ENCODE data around the gene ASB18. TPM values are rescaled to one million over a fixed set of nuclear protein-coding genes. Genes with fewer than 3 reads are reported as not detected.

Gene ASB18
- total RNA-seq, 4 donors from 2014 or later: not detected

DNA sequence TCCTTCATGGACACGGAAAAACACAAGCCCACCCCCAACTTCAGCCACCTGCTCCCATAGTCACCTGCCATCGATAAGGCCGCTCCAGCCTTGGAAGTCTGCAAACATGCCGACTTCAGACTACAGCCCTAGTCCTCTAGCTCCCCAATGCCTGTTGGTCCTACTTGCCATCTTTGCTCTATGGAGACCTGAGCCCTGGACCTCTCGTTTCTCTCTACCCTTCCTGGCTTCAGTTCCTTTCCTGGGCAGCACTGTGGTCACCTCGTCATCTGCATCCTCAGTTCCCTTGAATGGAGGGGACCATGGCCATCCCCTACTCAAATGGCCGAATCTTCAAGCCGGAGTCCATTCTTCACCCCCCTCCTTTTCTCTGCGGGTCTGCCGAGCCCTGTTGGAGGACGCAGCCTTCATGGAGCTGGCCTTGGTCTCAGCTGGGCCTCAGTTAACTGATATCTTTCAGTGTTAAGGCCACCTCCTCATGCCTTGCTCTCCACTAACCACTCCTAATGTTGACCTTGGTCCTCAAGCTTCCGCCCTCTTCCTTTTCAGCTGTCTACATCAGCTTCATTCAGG, 48.4 kb downstream of the ASB18 start:
- TF ChIP-seq, protein P1, sequence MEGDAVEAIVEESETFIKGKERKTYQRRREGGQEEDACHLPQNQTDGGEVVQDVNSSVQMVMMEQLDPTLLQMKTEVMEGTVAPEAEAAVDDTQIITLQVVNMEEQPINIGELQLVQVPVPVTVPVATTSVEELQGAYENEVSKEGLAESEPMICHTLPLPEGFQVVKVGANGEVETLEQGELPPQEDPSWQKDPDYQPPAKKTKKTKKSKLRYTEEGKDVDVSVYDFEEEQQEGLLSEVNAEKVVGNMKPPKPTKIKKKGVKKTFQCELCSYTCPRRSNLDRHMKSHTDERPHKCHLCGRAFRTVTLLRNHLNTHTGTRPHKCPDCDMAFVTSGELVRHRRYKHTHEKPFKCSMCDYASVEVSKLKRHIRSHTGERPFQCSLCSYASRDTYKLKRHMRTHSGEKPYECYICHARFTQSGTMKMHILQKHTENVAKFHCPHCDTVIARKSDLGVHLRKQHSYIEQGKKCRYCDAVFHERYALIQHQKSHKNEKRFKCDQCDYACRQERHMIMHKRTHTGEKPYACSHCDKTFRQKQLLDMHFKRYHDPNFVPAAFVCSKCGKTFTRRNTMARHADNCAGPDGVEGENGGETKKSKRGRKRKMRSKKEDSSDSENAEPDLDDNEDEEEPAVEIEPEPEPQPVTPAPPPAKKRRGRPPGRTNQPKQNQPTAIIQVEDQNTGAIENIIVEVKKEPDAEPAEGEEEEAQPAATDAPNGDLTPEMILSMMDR (IDR thresholded peaks at IDR 0.05): no peak
- no peak for TF ChIP-seq POLR2A (IDR thresholded peaks at IDR 0.05)
- H3K4me3 ChIP-seq (ENCODE audit: low read depth, poor library complexity, severe bottlenecking): no peak overlapping the region
- 90 to 95% methylated on average over 12 of the region's 12 CpGs for whole genome bisulfite sequencing, 2 donors
- intact Hi-C loops (cut with DNase I; ENCODE audit: low total_unique reads): no loop called here
- DNase-seq (ENCODE audit: low spot score in 2 of 2): no peak

DNA sequence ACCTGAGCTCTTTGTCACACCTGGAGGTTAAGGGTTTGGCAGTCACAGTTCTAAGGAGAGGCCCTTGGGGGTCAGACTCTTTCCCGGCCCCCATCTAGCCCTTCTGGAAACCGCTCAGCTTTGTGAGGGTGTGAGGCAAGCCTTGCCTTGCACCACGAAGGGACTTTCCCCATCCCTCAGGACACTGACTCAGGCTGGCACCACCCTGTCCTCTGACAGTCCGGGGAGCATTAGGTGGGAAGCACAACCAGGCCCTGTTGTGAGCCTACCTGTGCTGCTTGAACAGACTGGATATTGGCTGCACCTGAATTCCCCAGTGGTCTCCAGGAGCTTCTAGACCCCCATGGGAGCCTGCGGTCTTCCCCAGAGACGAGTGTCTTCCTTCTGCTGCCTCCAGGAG, 49.0 kb downstream of the ASB18 start:
- no peak for TF ChIP-seq POLR2A (IDR thresholded peaks at IDR 0.05)
- TF ChIP-seq, protein P1 (IDR thresholded peaks at IDR 0.05): no peak
- no peak overlapping the region for H3K4me3 ChIP-seq (ENCODE audit: low read depth, poor library complexity, severe bottlenecking)
- WGBS, 2 donors: 53 to 55% methylated on average over 6 of the region's 6 CpGs
- DNase-seq (ENCODE audit: low spot score in 2 of 2): no peak
- intact Hi-C loops (cut with DNase I; ENCODE audit: low total_unique reads): no loop called here

DNA sequence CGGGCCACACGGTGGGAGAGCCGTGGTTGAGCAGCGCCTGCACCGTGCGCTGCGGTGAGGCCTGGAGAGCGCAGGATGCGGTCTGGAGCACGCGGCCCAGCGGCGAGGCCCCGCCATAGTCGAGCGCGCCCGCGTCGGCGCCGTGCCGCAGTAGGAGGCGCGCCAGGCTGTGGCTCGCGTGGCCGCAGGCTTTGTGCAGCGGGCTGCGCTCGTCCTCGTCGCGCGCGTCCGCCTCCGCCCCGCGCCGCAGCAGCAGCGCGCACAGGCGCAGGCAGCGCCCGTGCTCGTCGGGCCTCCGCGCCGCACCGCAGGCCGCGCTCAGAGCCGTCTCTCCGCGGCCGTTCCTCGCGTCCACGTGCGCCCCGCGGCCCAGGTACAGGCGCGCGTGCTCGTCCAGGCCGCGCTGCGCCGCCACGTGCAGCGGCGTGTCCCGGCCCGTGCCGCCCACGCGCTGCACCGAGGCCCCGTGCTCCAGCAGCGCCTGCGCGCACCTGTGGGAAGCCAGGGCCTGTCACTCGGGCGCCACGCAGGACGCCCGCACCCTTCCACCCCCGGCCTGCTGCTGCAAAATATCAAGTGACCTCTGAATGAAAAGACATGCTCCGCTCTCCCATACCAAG, 49.7 kb downstream of the ASB18 start:
- TF ChIP-seq, protein P1 (IDR thresholded peaks at IDR 0.05): no peak
- no peak for TF ChIP-seq POLR2A (IDR thresholded peaks at IDR 0.05)
- no peak overlapping the region for H3K4me3 ChIP-seq (ENCODE audit: low read depth, poor library complexity, severe bottlenecking)
- DNase-seq (ENCODE audit: low spot score in 2 of 2): no peak
- 54% methylated on average over 21 to 50 of the region's 92 CpGs for WGBS, 2 donors
- intact Hi-C loops (cut with DNase I; ENCODE audit: low total_unique reads): no loop called here

DNA sequence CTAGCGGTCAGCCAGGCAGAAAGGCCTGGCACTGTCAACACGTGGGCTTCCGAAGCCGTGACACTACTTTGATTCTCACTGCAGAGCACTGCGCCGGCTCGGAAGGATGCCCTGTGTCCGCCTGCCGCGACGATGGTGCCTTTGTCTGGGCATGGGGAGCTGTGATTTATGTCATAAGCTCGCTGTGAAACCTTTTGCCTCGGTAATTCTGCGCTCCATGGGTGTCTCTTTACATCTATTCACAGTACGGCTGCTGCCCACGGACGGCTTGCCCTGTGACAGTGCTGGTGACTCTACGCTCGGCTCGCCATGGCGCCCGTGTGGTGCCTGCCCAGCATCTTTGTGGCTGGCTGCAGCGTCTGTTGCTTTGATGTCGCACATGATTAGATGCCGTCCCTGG, 52.9 kb downstream of the ASB18 start:
- H3K4me3 ChIP-seq (ENCODE audit: low read depth, poor library complexity, severe bottlenecking): no peak overlapping the region
- intact Hi-C loops (cut with DNase I; ENCODE audit: low total_unique reads): no loop called here
- WGBS, 2 donors: 88 to 93% methylated on average over 23 to 25 of the region's 25 CpGs
- TF ChIP-seq, protein P1 (IDR thresholded peaks at IDR 0.05): no peak
- no peak for TF ChIP-seq POLR2A (IDR thresholded peaks at IDR 0.05)
- DNase-seq (ENCODE audit: low spot score in 2 of 2): peak in 1 of 2 donors; percentile 3

DNA sequence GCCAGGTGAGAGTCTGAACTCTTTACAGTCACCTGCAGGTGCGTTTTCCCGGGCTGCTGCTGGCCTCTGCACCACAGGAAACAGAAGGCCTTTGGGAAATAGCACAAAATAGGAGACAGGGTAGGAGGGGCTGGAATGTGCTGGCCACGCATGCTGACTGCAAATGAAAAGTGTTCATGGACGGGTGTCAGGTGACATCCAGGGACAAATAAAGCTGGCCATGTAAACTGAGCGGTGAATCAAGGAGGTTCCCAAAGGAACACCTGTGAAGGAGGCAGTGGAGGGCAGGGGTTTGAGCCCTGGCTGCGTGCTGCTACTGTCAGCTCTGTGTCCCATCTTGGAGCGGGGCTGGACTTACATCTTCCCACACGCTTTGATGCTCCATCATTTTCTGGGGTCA, 53.7 kb downstream of the ASB18 start:
- intact Hi-C loops (cut with DNase I; ENCODE audit: low total_unique reads): no loop called here
- H3K4me3 ChIP-seq (ENCODE audit: low read depth, poor library complexity, severe bottlenecking): no peak overlapping the region
- peak in 1 of 2 donors; percentile 0 for DNase-seq (ENCODE audit: low spot score in 2 of 2)
- 83 to 86% methylated on average over 8 of the region's 8 CpGs for WGBS, 2 donors
- no peak for TF ChIP-seq POLR2A (IDR thresholded peaks at IDR 0.05)
- TF ChIP-seq, protein P1 (IDR thresholded peaks at IDR 0.05): no peak

DNA sequence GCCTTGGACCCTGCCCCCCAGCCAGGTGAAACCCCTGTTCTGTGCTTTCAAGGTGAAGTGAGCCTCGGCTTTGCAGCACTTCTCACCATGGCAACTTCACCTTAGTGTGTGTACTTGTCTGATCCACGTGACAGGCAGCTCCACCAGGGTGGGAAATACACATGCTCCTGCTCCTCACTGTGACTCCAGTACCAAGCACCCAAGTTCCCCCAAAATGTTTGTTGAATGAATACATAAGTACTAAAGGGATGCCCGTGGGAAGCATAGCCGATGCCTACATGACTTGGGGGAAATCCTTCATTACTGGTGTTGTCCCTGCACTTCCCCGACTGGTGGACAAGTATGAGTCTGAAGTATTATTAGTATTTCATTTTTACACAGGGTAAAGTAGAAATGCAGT, 54.2 kb downstream of the ASB18 start:
- TF ChIP-seq, protein P1 (IDR thresholded peaks at IDR 0.05): no peak
- no peak for TF ChIP-seq POLR2A (IDR thresholded peaks at IDR 0.05)
- WGBS, 2 donors: 85 to 97% methylated on average over 5 of the region's 5 CpGs

More for the DNA sequence above, 54.2 kb downstream of the ASB18 start:
- intact Hi-C loops (cut with DNase I; ENCODE audit: low total_unique reads): no loop called here
- peak in 1 of 2 donors; percentile 9 for DNase-seq (ENCODE audit: low spot score in 2 of 2)
- no peak overlapping the region for H3K4me3 ChIP-seq (ENCODE audit: low read depth, poor library complexity, severe bottlenecking)
